ENCODE data around the gene PHF20.
"Not testable (repeated sequence)": the region's sequence is repeated elsewhere in the genome, so short reads cannot be mapped to it uniquely, and the experiment has no call there.

The PHF20 gene

DNA sequence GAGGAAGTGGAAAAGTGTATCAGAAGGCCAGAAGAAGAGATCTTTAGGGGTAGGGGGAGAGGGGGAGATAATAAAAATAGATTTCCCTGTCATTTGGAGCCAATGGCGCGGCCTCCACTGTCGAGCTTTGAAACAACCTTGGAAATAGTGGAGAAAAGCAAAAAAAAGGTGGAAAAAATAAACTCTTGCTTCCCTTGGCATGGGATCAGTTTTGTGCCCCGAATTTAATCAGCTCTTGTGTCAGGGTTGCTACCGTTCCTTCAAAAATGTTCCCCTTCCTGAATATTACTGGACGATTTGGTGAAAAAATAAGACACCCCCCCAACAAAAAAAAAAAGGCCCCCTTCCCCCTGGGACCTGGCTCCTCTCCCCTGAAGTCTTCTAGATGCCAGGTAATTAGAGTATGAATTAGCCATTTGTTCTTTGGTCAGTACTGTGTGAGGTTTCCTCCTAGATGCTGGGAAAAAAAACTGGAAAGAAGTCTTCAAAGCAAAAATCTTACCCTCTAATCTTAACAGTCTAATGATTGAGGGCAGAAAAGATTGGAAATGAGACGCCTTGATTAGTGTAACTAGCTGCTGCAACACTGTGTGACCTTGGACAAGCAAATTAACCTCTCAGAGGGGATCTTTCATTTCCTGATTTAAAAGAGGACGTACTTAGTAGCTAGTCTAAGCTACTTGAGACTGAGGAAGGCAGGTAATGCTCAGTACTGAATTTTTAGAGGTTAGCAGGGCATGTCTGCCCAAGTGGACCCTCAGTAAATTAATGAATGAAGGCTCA is 28.9 kb upstream of the PHF20 start:
- no peaks in the 10 kb centered on the region for H3K27me3 ChIP-seq (ENCODE audit: low read depth, low read length)
- peaks cover 25 to 42% of the 10 kb centered on the region in 2 donors for H3K36me3 ChIP-seq (ENCODE audit: control insufficient read depth in 1 of 2, insufficient read depth in 2 of 2, low read length in 2 of 2)
- no peaks in the 10 kb centered on the region for H3K9me3 ChIP-seq (ENCODE audit: control insufficient read depth in 1 of 2, low read length in 2 of 2)
- peaks cover 14 to 26% of the 10 kb centered on the region in 2 donors for H3K4me1 ChIP-seq (ENCODE audit: control insufficient read depth in 1 of 2, insufficient read depth in 2 of 2, low read length in 2 of 2)
- H3K4me3 ChIP-seq (ENCODE audit: low read depth in 1 of 2, low read length in 2 of 2), result peak overlapping the region; percentile 51 to 79
- peak overlapping the region; percentile 100 for H3K27ac ChIP-seq (ENCODE audit: low read length)

DNA sequence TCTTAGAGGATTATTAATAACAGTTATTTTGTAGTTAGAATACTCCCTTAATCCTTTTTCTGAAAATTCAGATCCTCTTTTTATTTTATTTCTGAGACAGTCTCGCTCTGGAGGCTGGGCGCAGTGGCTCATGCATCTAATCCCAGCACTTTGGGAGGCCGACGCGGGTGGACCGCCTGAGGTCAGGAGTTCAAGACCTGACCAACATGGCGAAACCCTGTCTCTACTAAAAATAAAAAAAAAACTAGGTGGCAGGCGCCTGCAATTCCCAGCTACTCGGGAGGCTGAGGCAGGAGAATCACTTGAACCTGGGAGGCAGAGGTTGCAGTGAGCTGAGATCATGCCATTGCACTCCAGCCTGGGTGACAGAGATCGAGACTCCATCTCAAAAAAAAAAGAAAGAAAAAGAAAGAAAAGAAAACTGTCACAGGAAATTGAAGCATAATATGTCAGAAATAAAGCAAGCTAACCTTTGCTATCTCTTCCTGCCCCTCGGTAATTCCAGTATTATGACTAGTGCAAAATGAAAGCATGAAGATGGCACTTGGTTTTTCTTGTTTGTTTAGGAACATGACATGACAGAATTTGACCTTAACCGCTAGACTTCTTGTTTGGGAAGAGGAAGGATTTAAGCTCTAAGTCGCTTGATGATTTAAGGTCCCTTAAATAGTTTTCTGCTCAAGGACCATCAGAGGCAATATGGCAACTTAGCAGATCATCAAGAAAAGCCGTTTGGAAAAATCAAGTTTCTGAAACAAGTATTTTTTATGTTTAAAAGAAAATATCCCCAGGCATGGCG is 27.9 kb upstream of the PHF20 start:
- no peaks in the 10 kb centered on the region for H3K27me3 ChIP-seq (ENCODE audit: low read depth, low read length)
- peak overlapping the region; percentile 100 for H3K27ac ChIP-seq (ENCODE audit: low read length)
- peak overlapping the region in 1 of 2 donors; percentile 51 for H3K4me3 ChIP-seq (ENCODE audit: low read depth in 1 of 2, low read length in 2 of 2)
- peaks cover 15 to 32% of the 10 kb centered on the region in 2 donors for H3K36me3 ChIP-seq (ENCODE audit: control insufficient read depth in 1 of 2, insufficient read depth in 2 of 2, low read length in 2 of 2)
- H3K9me3 ChIP-seq (ENCODE audit: control insufficient read depth in 1 of 2, low read length in 2 of 2), result no peaks in the 10 kb centered on the region
- H3K4me1 ChIP-seq (ENCODE audit: control insufficient read depth in 1 of 2, insufficient read depth in 2 of 2, low read length in 2 of 2), result peaks cover 8 to 16% of the 10 kb centered on the region in 2 donors

DNA sequence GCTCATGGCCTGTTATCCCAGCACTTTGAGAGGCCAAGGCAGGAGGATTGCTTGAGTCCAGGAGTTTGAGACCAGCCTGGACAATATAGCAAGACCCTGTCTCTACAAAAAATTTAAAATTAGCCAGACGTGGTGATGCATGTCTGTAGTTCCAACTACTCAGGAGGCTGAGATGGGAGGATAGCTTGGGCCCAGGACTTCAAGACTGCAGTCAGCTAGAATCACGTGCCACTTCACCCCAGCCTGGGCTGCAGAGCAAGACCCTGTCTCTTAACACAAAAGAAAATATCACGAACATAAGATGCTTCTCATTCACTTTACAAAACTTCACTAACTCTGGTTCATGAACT is 27.3 kb upstream of the PHF20 start:
- not testable (repeated sequence) for H3K27me3 ChIP-seq (ENCODE audit: low read depth, low read length); H3K4me3 ChIP-seq (ENCODE audit: low read depth in 1 of 2, low read length in 2 of 2); H3K9me3 ChIP-seq (ENCODE audit: control insufficient read depth in 1 of 2, low read length in 2 of 2)
- Histone ChIP-seq H3K36me3 (ENCODE audit: control insufficient read depth in 1 of 2, insufficient read depth in 2 of 2, low read length in 2 of 2) (peaks cover 11 to 27% of the 10 kb centered on the region in 2 donors), H3K4me1 (ENCODE audit: control insufficient read depth in 1 of 2, insufficient read depth in 2 of 2, low read length in 2 of 2) (peaks cover 8 to 12% of the 10 kb centered on the region in 2 donors), H3K27ac (ENCODE audit: low read length) (peak overlapping the region; percentile 62)

DNA sequence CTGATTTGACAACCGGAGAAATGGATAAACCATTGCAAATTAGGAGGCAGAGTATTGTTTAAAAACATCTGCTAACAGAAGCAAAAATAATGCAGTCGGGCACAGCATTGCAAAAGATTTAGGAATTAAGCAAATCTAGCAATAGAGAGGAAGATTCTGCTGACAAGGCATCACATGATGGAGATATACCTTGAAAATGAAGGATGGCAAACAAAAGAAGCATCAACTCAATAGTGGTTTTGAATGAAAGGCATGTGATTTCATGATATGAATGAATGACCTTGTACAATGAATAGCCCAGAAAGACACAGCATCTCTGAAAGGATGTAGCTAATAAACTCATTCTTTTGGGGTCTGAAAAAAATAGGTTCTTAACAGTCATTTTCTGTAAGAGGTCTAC is 21.2 kb upstream of the PHF20 start:
- no peaks in the 10 kb centered on the region for H3K4me1 ChIP-seq (ENCODE audit: control insufficient read depth in 1 of 2, insufficient read depth in 2 of 2, low read length in 2 of 2)
- H3K9me3 ChIP-seq (ENCODE audit: control insufficient read depth in 1 of 2, low read length in 2 of 2), result no peaks in the 10 kb centered on the region
- no peaks in the 10 kb centered on the region for H3K27me3 ChIP-seq (ENCODE audit: low read depth, low read length)
- H3K27ac ChIP-seq (ENCODE audit: low read length), result no peak overlapping the region
- no peak overlapping the region for H3K4me3 ChIP-seq (ENCODE audit: low read depth in 1 of 2, low read length in 2 of 2)
- H3K36me3 ChIP-seq (ENCODE audit: control insufficient read depth in 1 of 2, insufficient read depth in 2 of 2, low read length in 2 of 2), result no peaks in the 10 kb centered on the region

DNA sequence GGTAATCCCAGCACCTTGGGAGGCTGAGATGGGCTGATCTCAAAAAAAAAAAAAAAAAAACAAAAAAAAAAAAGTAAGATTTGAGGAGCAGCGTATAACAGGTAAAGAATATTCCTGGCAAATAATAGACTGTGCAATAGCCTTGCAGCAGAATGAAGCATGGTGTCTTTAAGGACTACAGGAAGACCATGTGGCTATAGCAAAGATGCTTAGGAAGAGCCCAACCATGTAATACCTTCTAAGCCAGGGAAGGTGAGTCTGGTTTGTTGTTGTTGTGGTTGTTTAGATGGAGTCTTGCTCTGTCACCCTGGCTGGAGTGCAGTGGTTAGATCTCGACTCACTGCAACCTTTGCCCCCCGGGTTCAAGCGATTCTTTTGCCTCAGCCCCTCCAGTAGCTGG is 15.4 kb upstream of the PHF20 start:
- no peaks in the 10 kb centered on the region for H3K27me3 ChIP-seq (ENCODE audit: low read depth, low read length)
- no peak overlapping the region for H3K4me3 ChIP-seq (ENCODE audit: low read depth in 1 of 2, low read length in 2 of 2)
- H3K36me3 ChIP-seq (ENCODE audit: control insufficient read depth in 1 of 2, insufficient read depth in 2 of 2, low read length in 2 of 2), result no peaks in the 10 kb centered on the region
- H3K9me3 ChIP-seq (ENCODE audit: control insufficient read depth in 1 of 2, low read length in 2 of 2), result no peaks in the 10 kb centered on the region
- no peak overlapping the region for H3K27ac ChIP-seq (ENCODE audit: low read length)
- H3K4me1 ChIP-seq (ENCODE audit: control insufficient read depth in 1 of 2, insufficient read depth in 2 of 2, low read length in 2 of 2), result no peaks in the 10 kb centered on the region

DNA sequence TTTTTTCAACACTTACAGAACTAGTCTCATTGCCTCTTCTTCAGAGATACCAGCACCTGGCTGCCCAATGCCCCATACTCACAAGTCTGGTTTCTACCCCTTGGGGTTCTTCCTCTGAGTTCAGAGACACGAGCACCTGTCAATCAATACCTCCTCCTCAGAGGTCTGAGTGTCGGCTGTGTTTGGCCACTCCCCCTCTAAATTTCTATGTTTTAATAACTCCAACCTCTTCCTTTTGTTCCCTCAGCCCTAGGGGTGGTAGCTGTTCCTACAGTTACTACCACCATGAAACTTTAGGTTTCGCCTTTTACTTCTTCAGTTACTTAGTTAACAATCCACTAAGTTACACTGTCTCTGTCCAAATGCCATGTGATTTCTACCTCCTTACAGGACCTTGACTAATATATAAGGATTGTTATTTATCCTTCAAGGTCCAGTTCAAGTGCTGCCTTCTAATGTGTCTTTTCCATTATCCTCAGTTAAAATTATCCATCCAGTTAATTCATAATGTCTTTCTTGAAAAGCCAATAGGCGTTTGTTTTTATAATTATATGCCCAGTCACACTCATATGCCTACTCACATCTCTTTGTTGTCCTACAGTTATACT is 14.6 kb upstream of the PHF20 start:
- Histone ChIP-seq H3K4me1 (ENCODE audit: control insufficient read depth in 1 of 2, insufficient read depth in 2 of 2, low read length in 2 of 2) (no peaks in the 10 kb centered on the region), H3K4me3 (ENCODE audit: low read depth in 1 of 2, low read length in 2 of 2) (no peak overlapping the region), H3K27me3 (ENCODE audit: low read depth, low read length) (no peaks in the 10 kb centered on the region), H3K9me3 (ENCODE audit: control insufficient read depth in 1 of 2, low read length in 2 of 2) (no peaks in the 10 kb centered on the region), H3K27ac (ENCODE audit: low read length) (no peak overlapping the region), H3K36me3 (ENCODE audit: control insufficient read depth in 1 of 2, insufficient read depth in 2 of 2, low read length in 2 of 2) (no peaks in the 10 kb centered on the region)

DNA sequence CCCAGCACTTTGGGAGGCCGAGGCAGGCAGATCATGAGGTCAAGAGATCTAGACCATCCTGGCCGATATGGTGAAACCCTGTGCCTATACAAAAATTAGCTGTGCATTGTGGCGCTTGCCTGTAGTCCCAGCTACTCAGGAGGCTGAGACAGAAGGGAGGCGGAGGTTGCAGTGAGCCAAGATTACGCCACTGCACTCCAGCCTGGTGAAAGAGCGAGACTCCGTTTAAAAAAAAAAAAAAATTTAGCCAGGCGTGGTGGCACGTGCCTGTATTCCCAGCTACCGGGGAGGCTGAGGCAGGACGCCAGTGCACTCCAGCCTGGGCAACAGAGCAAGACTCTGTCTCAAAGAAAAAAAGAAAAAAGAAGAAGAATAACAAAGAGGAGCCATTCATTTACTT is 10.3 kb upstream of the PHF20 start:
- H3K9me3 ChIP-seq (ENCODE audit: control insufficient read depth in 1 of 2, low read length in 2 of 2); H3K4me1 ChIP-seq (ENCODE audit: control insufficient read depth in 1 of 2, insufficient read depth in 2 of 2, low read length in 2 of 2); H3K27ac ChIP-seq (ENCODE audit: low read length); H3K36me3 ChIP-seq (ENCODE audit: control insufficient read depth in 1 of 2, insufficient read depth in 2 of 2, low read length in 2 of 2); H3K4me3 ChIP-seq (ENCODE audit: low read depth in 1 of 2, low read length in 2 of 2); H3K27me3 ChIP-seq (ENCODE audit: low read depth, low read length): not testable (repeated sequence)

DNA sequence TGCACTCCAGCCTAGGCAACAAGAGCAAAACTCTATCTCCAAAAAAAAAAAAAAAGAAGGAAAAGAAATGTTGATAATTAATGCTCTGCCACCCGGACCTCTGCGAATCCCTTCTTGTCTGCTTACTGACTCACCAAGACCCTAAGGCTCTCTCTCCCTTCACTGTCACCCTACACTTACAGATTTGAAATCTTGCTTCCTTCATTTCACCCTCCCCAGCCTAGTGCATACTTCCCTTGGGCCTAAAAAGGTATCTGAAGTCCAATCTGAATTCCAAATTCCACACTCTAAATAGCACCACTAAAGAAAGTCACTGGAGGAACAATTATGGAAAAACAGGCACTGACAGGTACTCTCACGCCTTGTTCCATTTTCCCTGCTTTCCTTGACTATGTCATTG is 9.4 kb upstream of the PHF20 start:
- Histone ChIP-seq H3K4me3 (ENCODE audit: low read depth in 1 of 2, low read length in 2 of 2) (no peak overlapping the region), H3K36me3 (ENCODE audit: control insufficient read depth in 1 of 2, insufficient read depth in 2 of 2, low read length in 2 of 2) (no peaks in the 10 kb centered on the region), H3K4me1 (ENCODE audit: control insufficient read depth in 1 of 2, insufficient read depth in 2 of 2, low read length in 2 of 2) (no peaks in the 10 kb centered on the region), H3K27ac (ENCODE audit: low read length) (no peak overlapping the region), H3K27me3 (ENCODE audit: low read depth, low read length) (no peaks in the 10 kb centered on the region), H3K9me3 (ENCODE audit: control insufficient read depth in 1 of 2, low read length in 2 of 2) (no peaks in the 10 kb centered on the region)

DNA sequence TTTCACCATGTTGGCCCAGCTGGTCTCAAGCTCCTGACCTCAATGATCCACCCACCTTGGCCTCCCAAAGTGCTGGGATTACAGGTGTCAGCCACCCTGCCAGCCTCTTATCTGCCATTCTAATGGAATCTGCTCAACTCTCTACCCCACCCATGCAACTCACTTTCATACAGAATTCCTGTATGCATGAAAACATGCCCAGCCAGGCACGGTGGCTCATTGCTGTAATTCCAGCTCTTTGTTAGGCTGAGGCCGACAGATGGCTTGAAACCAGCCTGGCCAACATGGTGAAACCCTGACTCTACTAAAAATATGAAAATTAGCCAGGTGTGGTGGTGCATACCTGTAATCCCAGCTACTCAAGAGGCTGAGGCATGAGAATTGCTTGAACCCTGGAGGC is 6.9 kb upstream of the PHF20 start:
- H3K27ac ChIP-seq (ENCODE audit: low read length); H3K4me1 ChIP-seq (ENCODE audit: control insufficient read depth in 1 of 2, insufficient read depth in 2 of 2, low read length in 2 of 2); H3K9me3 ChIP-seq (ENCODE audit: control insufficient read depth in 1 of 2, low read length in 2 of 2); H3K27me3 ChIP-seq (ENCODE audit: low read depth, low read length); H3K4me3 ChIP-seq (ENCODE audit: low read depth in 1 of 2, low read length in 2 of 2); H3K36me3 ChIP-seq (ENCODE audit: control insufficient read depth in 1 of 2, insufficient read depth in 2 of 2, low read length in 2 of 2): not testable (repeated sequence)

DNA sequence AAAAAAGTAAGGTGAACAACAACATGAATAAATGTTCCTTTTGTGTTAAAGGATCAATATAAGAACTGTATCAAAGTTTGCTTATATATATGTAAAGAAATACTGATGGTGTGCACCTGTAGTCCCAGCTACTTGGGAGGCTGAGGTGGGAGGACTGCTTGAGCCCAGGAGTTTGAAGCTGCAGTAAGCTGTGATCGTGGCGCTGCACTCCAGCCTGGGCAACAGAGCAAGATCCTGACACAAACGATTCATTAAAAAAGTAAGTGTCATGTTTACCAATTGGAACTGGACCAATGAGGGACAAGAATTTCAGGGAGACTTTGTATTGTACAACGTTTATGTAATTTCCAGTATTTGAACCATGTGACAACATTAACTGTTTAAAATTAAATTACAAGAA is 5.0 kb upstream of the PHF20 start:
- Histone ChIP-seq H3K4me1 (ENCODE audit: control insufficient read depth in 1 of 2, insufficient read depth in 2 of 2, low read length in 2 of 2) (peaks cover 7% of the 10 kb centered on the region in 2 donors), H3K36me3 (ENCODE audit: control insufficient read depth in 1 of 2, insufficient read depth in 2 of 2, low read length in 2 of 2) (no peaks in the 10 kb centered on the region), H3K4me3 (ENCODE audit: low read depth in 1 of 2, low read length in 2 of 2) (no peak overlapping the region), H3K27me3 (ENCODE audit: low read depth, low read length) (no peaks in the 10 kb centered on the region), H3K27ac (ENCODE audit: low read length) (no peak overlapping the region), H3K9me3 (ENCODE audit: control insufficient read depth in 1 of 2, low read length in 2 of 2) (no peaks in the 10 kb centered on the region)

DNA sequence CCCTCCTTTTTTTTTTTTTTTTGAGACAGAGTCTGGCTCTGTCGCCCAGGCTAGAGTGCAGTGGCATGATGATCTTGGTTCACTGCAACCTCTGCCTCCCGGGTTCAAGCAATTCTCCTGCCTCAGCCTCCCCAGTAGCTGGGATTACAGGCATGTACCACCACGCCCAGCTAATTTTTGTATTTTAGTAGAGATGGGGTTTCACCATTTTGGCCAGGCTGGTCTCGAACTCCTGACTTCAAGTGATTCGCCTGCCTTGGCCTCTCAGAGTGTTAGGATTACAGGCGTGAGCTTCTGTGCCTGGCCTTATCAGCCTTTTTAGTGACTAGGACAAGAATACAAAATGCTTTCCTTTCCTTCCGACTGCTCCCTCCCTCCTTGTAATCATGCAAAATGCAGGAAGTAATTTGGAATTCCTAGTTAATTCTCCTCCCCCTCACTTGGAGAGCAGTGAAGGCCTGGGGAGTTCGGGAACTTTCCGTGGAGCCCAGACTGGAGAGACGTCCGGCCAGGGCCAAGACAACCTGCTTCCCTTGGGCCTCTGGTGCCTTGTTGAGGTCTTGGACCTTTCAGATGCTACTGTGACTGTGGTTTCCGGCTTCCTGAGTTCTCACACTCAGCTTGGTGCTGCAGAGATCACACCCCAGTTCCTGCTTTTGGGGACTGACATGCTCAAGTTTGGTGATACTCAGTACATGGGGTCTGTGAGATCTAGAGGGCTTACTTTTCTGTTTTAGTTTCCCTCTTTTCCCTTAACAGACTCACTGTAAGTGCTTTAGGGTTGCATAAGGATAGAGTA is 3.9 kb upstream of the PHF20 start:
- Histone ChIP-seq H3K4me1 (ENCODE audit: control insufficient read depth in 1 of 2, insufficient read depth in 2 of 2, low read length in 2 of 2) (peaks cover 7 to 10% of the 10 kb centered on the region in 2 donors), H3K27me3 (ENCODE audit: low read depth, low read length) (no peaks in the 10 kb centered on the region), H3K4me3 (ENCODE audit: low read depth in 1 of 2, low read length in 2 of 2) (peak overlapping the region in 1 of 2 donors; percentile 11), H3K36me3 (ENCODE audit: control insufficient read depth in 1 of 2, insufficient read depth in 2 of 2, low read length in 2 of 2) (no peaks in the 10 kb centered on the region), H3K9me3 (ENCODE audit: control insufficient read depth in 1 of 2, low read length in 2 of 2) (no peaks in the 10 kb centered on the region), H3K27ac (ENCODE audit: low read length) (peak overlapping the region; percentile 87)
